Nephron (organoid): Measurements from ENCODE around the gene RNPS1.

Experiments used
- H3K27ac Mint-ChIP-seq, 3 experiments: 2 replicates each; pipeline ENCODE4 v1.8.0; 2020; ENCODE audit warnings: mixed read lengths in 3 of 3, mild to moderate bottlenecking in 2 of 3, moderate library complexity in 1 of 3
- H3K27me3 Mint-ChIP-seq: 2 replicates; pipeline ENCODE4 v1.8.0; 2021; ENCODE audit warnings: low read depth, mild to moderate bottlenecking, moderate library complexity, mixed read lengths
- H3K36me3 Mint-ChIP-seq: 2 replicates; pipeline ENCODE4 v1.8.0; 2020; ENCODE audit warnings: low read depth, mixed read lengths
- H3K4me1 Mint-ChIP-seq: 2 replicates; pipeline ENCODE4 v1.8.0; 2020; ENCODE audit warnings: mixed read lengths
- H3K4me3 Mint-ChIP-seq, 3 experiments: 2 replicates each; pipeline ENCODE4 v1.8.0; 2020; ENCODE audit warnings: mild to moderate bottlenecking in 3 of 3, mixed read lengths in 3 of 3, moderate library complexity in 2 of 3
- H3K9me3 Mint-ChIP-seq: 2 replicates; pipeline ENCODE4 v1.8.0; 2020; ENCODE audit warnings: mixed read lengths
- CTCF ChIP-seq, 3 experiments: fragments of 200-600 bp; sonication (generic); IDR thresholded peaks; one replicate each; pipeline ENCODE4 v1.5.0; 2021; ENCODE audit warnings: antibody characterized with exemption in 3 of 3; ENCODE audit not compliant: unreplicated experiment in 3 of 3

Gene RNPS1

GRCh38 chr16:2236337-2237101 is 31.4 kb downstream of the RNPS1 start, which contains the start of gene DNASE1L2:
DNASE1L2 (plus strand) TSS chr16:2236444; CDS start chr16:2236817, 373 bp downstream.
- Mint-ChIP-seq H3K36me3 (no peaks in the 10 kb centered on the region), H3K4me3 (peak within 1 kb of the TSS in 1 of 3 experiments; percentile 48), H3K27ac (no peak within 1 kb of the TSS), H3K4me1 (no peaks in the 10 kb centered on the region), H3K9me3 (no peaks in the 10 kb centered on the region), H3K27me3 (peaks cover 37% of the 10 kb centered on the region)
- no peak for TF ChIP-seq CTCF (IDR thresholded peaks at IDR 0.05; ENCODE audit: unreplicated experiment in 3 of 3)

GRCh38 chr16:2235695-2236336 is 32.1 kb downstream of the RNPS1 start:
- no peak for TF ChIP-seq CTCF (IDR thresholded peaks at IDR 0.05; ENCODE audit: unreplicated experiment in 3 of 3)
- no peaks in the 10 kb centered on the region for H3K9me3 Mint-ChIP-seq
- peaks cover 37% of the 10 kb centered on the region for H3K27me3 Mint-ChIP-seq
- no peaks in the 10 kb centered on the region for H3K36me3 Mint-ChIP-seq
- H3K4me1 Mint-ChIP-seq, result no peaks in the 10 kb centered on the region
- no peak overlapping the region for H3K27ac Mint-ChIP-seq
- no peak overlapping the region for H3K4me3 Mint-ChIP-seq

GRCh38 chr16:2235234-2235651 is 32.7 kb downstream of the RNPS1 start:
- Mint-ChIP-seq H3K9me3 (no peaks in the 10 kb centered on the region), H3K27me3 (peaks cover 37% of the 10 kb centered on the region), H3K4me1 (no peaks in the 10 kb centered on the region), H3K27ac (no peak overlapping the region), H3K4me3 (no peak overlapping the region), H3K36me3 (no peaks in the 10 kb centered on the region)
- TF ChIP-seq CTCF (IDR thresholded peaks at IDR 0.05; ENCODE audit: unreplicated experiment in 3 of 3), result no peak

- H3K9me3 Mint-ChIP-seq, result no peaks in the 10 kb centered on the region
- peaks cover 34% of the 10 kb centered on the region for H3K27me3 Mint-ChIP-seq
- H3K4me3 Mint-ChIP-seq, result no peak overlapping the region
- H3K27ac Mint-ChIP-seq, result no peak overlapping the region
- peaks cover 4% of the 10 kb centered on the region for H3K36me3 Mint-ChIP-seq
- no peak for TF ChIP-seq CTCF (IDR thresholded peaks at IDR 0.05; ENCODE audit: unreplicated experiment in 3 of 3)
- H3K4me1 Mint-ChIP-seq, result no peaks in the 10 kb centered on the region
Observed at GRCh38 chr16:2234813-2235170, 33.1 kb downstream of the RNPS1 start.

GRCh38 chr16:2233872-2234812 is 33.8 kb downstream of the RNPS1 start:
- H3K4me1 Mint-ChIP-seq, result no peaks in the 10 kb centered on the region
- no peak overlapping the region for H3K4me3 Mint-ChIP-seq
- no peak for TF ChIP-seq CTCF (IDR thresholded peaks at IDR 0.05; ENCODE audit: unreplicated experiment in 3 of 3)
- peaks cover 29% of the 10 kb centered on the region for H3K27me3 Mint-ChIP-seq
- no peak overlapping the region for H3K27ac Mint-ChIP-seq
- peaks cover 4% of the 10 kb centered on the region for H3K36me3 Mint-ChIP-seq
- no peaks in the 10 kb centered on the region for H3K9me3 Mint-ChIP-seq
